Osteoblast (primary cell): ENCODE measurements around the gene EIF4A3. TPM values are rescaled to one million over a fixed set of nuclear protein-coding genes. Genes with fewer than 3 reads are reported as not detected.
A peak's percentile ranks its signal among the peaks of the same experiment; 100 is the strongest.

Source experiments
- DNase-seq: peaks from one replicate; pipeline ENCODE4 v3.0.0; 2011; ENCODE audit warnings: low spot score, mixed read lengths; ENCODE audit not compliant: insufficient read length; ENCODE audit errors: missing footprints
- H2AFZ ChIP-seq: 2 replicates; pipeline ENCODE4 v1.6.0; 2011; ENCODE audit warnings: mild to moderate bottlenecking, low read length
- H3K27ac ChIP-seq: 2 replicates; pipeline ENCODE4 v1.5.1; 2011; ENCODE audit warnings: mild to moderate bottlenecking, low read depth, low read length, moderate library complexity
- H3K27me3 ChIP-seq: 2 replicates; pipeline ENCODE4 v1.6.0; 2012; ENCODE audit warnings: mild to moderate bottlenecking, control low read depth, inconsistent platforms, low read length, moderate library complexity; ENCODE audit not compliant: insufficient read depth
- H3K36me3 ChIP-seq: 2 replicates; pipeline ENCODE4 v1.5.1; 2011; ENCODE audit warnings: mild to moderate bottlenecking, low read length, control low read depth, moderate library complexity; ENCODE audit not compliant: insufficient read depth
- H3K4me1 ChIP-seq: 2 replicates; pipeline ENCODE4 v1.5.1; 2011; ENCODE audit warnings: mild to moderate bottlenecking, low read length, control low read depth, moderate library complexity; ENCODE audit not compliant: insufficient read depth
- H3K4me2 ChIP-seq: 2 replicates; pipeline ENCODE4 v1.6.0; 2011; ENCODE audit warnings: mild to moderate bottlenecking, low read length; ENCODE audit not compliant: insufficient read depth
- H3K4me3 ChIP-seq: fragments of 200-600 bp; sonication (generic); 3 replicates; pipeline ENCODE4 v1.5.1; 2012; ENCODE audit warnings: mild to moderate bottlenecking, low read length, inconsistent platforms; ENCODE audit not compliant: insufficient read depth
- H3K79me2 ChIP-seq: 2 replicates; pipeline ENCODE4 v1.6.0; 2012; ENCODE audit warnings: mild to moderate bottlenecking, low read length, control low read depth, inconsistent platforms; ENCODE audit not compliant: insufficient read depth
- H3K9me3 ChIP-seq: 2 replicates; pipeline ENCODE4 v1.5.1; 2011; ENCODE audit warnings: low read depth, low read length, control low read depth
- H4K20me1 ChIP-seq: 2 replicates; pipeline ENCODE4 v1.6.0; 2012; ENCODE audit warnings: mild to moderate bottlenecking, low read length, control low read depth; ENCODE audit not compliant: insufficient read depth
- CTCF ChIP-seq: IDR thresholded peaks from 2 replicates; pipeline ENCODE4 v1.5.1; 2011; ENCODE audit warnings: mild to moderate bottlenecking, low read depth, low read length, moderate library complexity; ENCODE audit errors: extremely low read depth
- total RNA-seq: library from RNA; depleted of rRNA; stranded (reverse); fragments of >200 nt; gene quantifications from 2 replicates; pipeline ENCODE4 v1.2.3, GENCODE V29; 2012

The EIF4A3 gene
- total RNA-seq, 1 donor, result 44.5 TPM

GRCh38 chr17:80105762-80106161, 41.2 kb downstream of the EIF4A3 start:
- no peak for TF ChIP-seq CTCF

GRCh38 chr17:80104956-80105375, 42.0 kb downstream of the EIF4A3 start:
- Histone ChIP-seq H3K4me3 (no peak overlapping the region), H3K27me3 (no peaks in the 10 kb centered on the region), H3K27ac (no peak overlapping the region), H4K20me1 (no peaks in the 10 kb centered on the region), H3K9me3 (no peaks in the 10 kb centered on the region), H2AFZ (no peak overlapping the region), H3K4me2 (no peak overlapping the region), H3K36me3 (no peaks in the 10 kb centered on the region), H3K79me2 (peaks cover 6% of the 10 kb centered on the region), H3K4me1 (peaks cover 13% of the 10 kb centered on the region)
- DNase-seq, result no peak
- no peak for TF ChIP-seq CTCF

More at GRCh38 chr17:80105762-80106161, 41.2 kb downstream of the EIF4A3 start:
- peak; percentile 71 for DNase-seq
- H3K79me2 ChIP-seq, result peaks cover 6% of the 10 kb centered on the region
- H2AFZ ChIP-seq, result no peak overlapping the region
- H3K4me3 ChIP-seq, result no peak overlapping the region
- no peaks in the 10 kb centered on the region for H3K27me3 ChIP-seq
- H3K4me1 ChIP-seq, result peaks cover 8% of the 10 kb centered on the region
- H3K27ac ChIP-seq, result no peak overlapping the region
- H3K36me3 ChIP-seq, result no peaks in the 10 kb centered on the region
- H3K9me3 ChIP-seq, result no peaks in the 10 kb centered on the region
- H3K4me2 ChIP-seq, result no peak overlapping the region
- no peaks in the 10 kb centered on the region for H4K20me1 ChIP-seq

GRCh38 chr17:80104321-80104955, 42.5 kb downstream of the EIF4A3 start:
- H3K4me1 ChIP-seq, result peaks cover 13% of the 10 kb centered on the region
- H3K36me3 ChIP-seq, result no peaks in the 10 kb centered on the region
- H3K27ac ChIP-seq, result no peak overlapping the region
- H3K79me2 ChIP-seq, result peaks cover 6% of the 10 kb centered on the region
- peak; percentile 86 for DNase-seq
- H3K27me3 ChIP-seq, result no peaks in the 10 kb centered on the region
- no peak overlapping the region for H3K4me2 ChIP-seq
- H3K4me3 ChIP-seq, result no peak overlapping the region
- no peak overlapping the region for H2AFZ ChIP-seq
- no peaks in the 10 kb centered on the region for H4K20me1 ChIP-seq
- TF ChIP-seq CTCF, result no peak
- no peaks in the 10 kb centered on the region for H3K9me3 ChIP-seq

- Histone ChIP-seq H3K79me2 (peaks cover 6% of the 10 kb centered on the region), H3K4me3 (no peak overlapping the region), H3K27me3 (no peaks in the 10 kb centered on the region), H3K36me3 (no peaks in the 10 kb centered on the region), H3K9me3 (no peaks in the 10 kb centered on the region), H4K20me1 (no peaks in the 10 kb centered on the region), H3K4me2 (no peak overlapping the region), H3K27ac (no peak overlapping the region), H3K4me1 (peaks cover 13% of the 10 kb centered on the region), H2AFZ (no peak overlapping the region)
- DNase-seq, result peak; percentile 66
- TF ChIP-seq CTCF, result no peak
Observed at GRCh38 chr17:80103449-80104085, 43.4 kb downstream of the EIF4A3 start.
